T follicular helper cell (primary cell): ENCODE results near the gene ZNF532.

Experiments
- DNase-seq: peaks from one replicate; pipeline ENCODE4 v3.0.0-alpha.2; 2020; ENCODE audit warnings: low read depth

The ZNF532 gene

DNA sequence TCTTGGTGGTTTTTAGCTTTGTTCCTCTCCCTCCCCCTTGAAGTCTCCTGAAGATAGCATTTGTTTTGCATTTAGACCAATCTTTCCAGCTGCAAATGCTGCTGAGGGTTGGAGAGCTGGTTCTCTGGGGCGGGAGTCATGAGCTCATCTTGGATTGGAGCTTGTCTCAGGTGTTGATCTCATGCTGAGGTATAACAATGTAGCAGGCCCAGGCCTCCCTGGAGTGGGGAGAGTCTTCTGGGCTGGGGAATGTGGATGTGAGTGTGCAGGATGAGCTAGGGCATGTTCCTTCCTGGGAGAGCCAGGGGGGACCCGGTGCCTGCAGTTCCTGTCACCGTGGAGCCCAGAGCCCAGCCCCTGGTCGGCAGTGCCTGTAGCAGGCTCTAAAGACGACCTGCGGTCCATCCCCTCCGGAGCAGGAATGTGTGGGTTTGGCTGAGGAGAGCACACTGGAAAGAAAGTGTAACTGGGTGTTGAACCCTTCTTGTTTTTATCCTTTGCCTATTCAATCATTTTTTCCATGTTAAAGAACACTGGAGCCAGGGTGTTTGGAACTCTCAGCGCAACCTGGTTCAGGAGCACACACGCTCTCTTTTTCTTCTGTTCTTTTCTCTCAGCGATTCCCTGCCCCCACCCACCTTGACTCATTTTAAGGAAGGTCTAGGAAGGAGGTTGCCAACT lies 2.7 kb downstream of the ZNF532 start:
- DNase-seq, result no peak

- DNase-seq, result no peak
Observed at GRCh38 chr18:58868440-58868839, 3.8 kb downstream of the ZNF532 start.

DNA sequence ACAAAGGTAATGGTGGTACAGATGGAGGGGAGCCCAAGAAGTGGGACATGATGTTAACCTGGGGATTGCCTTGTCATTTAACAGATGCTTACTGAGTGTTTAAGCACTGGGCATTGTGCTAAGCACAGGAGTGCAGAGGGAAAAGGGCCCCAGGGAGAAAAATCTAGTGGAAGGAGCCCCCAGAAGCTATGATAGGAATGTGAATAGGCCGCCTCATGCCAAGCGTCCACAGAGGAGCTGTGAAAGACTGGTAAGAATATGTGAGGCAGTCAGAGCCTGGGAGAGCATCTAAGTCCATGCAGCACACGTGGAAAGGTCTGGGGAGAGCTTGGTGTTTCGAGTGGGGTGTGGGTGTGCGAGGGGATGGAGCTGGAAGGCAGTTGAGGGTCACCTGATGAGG lies 5.5 kb downstream of the ZNF532 start:
- DNase-seq, result no peak

DNA sequence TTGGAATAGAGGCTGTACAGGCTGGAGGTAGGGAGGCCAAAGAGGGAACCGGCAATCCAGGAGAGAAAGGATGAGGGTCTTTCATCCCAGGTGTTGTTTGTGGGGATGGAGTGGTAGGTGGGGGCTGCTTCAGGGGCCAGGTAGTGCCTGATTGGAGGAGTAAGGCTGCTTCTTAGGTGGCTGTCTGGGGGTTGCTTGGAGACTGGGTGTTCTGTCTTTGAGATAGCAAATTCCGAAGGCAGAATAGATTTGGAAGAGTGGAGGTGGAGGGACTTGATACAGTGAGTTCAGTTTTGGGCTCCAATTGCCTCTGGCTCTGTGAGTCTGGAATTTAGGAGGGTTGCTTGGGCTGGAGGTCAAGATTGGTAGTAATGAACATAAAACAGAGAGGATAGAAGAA lies 5.9 kb downstream of the ZNF532 start:
- no peak for DNase-seq

DNA sequence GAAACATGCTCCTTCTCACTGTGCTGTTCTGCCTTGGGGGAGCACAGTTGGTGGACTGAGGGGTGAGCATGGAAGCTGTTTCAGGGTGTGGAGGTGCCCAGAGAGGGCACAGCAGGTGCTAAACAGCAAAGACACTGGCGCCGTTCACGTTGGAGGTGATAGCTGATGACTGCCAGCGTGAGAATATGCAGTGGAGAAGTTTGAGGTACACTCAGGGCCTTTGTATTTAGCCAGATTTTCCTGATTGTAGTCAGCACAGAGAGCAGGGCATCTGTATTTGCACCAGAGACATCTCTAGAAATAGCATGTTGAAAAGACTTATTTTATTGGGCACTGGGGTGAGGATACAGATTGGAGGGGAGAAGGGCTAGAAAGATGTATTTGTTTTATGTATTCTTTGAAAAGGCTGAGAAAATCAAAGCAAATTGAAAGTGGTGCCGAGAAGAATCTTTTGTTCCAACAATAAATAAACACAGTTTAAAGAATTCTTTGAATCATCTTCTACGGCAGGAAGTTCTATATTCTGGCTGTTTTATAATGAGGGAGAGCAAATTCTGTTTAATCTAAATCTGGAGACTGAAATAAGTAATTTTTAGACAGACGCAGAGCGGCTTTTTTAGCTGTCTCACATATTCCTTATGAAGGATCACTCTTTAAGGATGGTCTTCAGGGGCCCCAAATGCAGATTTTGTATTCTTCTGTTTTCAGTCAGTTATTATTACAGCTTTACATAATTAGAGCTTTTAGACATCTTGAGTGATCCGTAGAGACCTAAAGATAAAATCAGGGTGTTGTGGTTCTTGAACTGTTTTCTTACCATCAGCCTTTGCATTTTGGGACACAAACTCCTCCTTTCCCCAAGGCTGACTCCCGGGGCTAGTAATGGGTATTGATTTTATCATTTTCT lies 7.1 kb downstream of the ZNF532 start:
- DNase-seq, result no peak

DNA sequence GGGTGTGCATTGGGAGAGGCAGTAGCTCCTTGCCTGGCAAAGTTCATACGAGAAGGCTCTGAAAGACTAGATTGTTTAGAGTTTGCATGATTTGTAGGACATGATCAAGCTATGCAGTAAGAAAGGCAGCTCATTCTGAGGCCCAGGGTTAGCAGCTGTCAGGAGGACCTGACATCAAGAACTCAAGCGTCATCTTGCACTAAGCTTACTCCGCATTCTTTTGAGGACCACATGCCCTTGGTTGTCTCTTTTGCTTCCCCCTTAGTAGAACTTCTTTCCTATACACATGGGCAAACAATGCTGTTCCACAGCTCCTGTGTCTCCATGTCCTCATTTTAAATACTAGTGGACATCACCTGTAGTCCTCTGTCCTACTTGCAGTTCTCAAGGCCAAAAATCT lies 14.0 kb downstream of the ZNF532 start:
- DNase-seq, result no peak

GRCh38 chr18:58881477-58881876 lies 16.8 kb downstream of the ZNF532 start:
- no peak for DNase-seq

DNA sequence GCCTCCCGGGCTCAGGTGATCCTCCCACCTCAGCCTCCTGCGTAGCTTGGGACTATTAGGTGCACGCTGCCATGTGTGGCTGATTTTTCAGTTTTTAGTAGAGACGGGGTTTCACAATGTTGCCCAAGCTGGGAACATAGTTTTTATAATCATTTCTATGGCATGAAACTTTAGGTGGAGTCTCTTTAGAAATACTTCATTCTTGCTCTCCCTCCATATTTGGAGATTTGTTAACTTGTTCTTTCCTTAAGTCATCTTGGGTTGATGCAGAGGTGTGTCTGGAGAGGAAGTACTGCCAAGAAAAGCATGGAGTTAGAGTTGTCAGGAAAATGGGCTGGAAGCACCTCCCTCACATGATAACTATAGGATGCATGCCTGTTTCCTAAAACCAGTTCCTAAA lies 17.4 kb downstream of the ZNF532 start:
- no peak for DNase-seq

GRCh38 chr18:58882686-58883085 lies 18.0 kb downstream of the ZNF532 start:
- DNase-seq, result no peak

GRCh38 chr18:58884680-58885079 lies 20.0 kb downstream of the ZNF532 start:
- no peak for DNase-seq

DNA sequence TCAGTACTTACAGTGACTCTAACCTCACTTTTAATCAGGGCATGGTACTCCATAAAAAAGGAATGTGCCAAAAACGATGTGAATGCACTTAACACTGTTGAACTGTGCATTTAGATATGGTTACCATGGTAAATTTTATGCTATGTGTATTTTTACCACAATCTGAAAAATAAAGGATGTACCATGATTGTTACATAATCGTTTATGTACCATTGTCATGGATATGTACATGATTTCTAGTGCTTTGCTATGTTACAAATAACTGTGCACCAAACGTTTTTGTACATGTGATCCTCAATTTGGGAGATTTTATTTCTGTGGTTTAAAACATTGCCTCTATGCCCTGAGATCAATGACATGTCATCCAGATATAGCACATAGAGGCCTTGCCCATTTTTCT lies 21.8 kb downstream of the ZNF532 start:
- DNase-seq, result no peak

GRCh38 chr18:58886864-58887612 lies 22.4 kb downstream of the ZNF532 start:
- DNase-seq, result no peak

DNA sequence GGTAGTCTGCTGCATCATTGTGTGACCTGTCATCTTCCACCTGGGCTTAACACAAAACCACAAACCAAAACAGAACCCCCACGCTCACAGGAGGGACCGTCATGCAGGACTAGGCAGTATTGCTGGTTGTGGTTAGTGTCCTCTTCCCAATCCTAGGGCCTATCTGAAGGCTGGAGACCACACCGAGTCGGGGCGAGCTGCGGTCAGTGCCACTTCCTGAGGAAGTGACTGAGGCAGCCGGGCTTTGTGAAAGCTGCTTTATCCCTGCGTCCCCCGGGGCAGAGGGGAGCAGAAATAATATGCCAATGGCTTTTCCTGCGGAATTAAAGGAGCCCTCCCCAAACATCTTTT lies 22.9 kb downstream of the ZNF532 start:
- DNase-seq, result no peak

DNA sequence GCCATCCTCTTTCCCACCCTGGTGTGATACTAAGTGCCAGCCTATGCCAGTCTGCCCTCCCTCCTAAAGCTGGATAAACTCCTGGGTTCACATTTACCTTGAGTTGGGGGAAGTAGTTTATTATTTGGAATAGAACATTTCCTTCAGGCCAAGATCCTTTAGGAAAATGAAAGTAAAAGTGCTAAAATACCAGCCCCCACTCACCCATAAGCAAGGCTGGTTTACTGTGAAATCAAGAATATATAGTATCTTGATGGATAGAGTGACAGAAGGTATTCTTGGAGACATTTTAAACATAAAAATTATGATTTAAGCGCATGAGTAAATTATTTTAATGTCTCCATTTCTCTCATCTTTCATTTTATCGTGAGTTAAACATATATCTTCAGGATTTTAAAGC lies 27.1 kb downstream of the ZNF532 start:
- no peak for DNase-seq

- DNase-seq, result no peak
Observed at GRCh38 chr18:58892488-58892887, 27.8 kb downstream of the ZNF532 start.

GRCh38 chr18:58893388-58894099 lies 28.9 kb downstream of the ZNF532 start:
- DNase-seq, result no peak

DNA sequence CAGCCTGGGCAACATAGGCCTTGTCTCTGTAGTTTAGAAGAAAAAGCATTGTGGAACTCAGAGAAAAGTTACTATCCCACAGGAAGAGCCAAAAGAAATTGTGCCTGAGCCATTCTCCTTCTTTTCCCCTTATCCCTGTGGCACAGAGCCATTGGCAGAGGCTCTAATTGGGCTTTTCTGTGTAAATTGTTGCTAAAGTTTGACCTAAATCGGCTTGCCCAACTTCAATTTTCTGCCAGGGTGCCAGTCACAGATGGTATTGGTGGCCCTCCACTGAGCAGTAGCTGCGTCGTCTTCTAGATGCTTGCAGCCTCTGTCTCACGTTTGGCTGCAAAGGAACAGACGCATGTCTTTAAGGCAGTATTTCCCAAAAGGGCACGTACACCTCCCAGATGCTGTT lies 30.3 kb downstream of the ZNF532 start:
- DNase-seq, result no peak

- no peak for DNase-seq
Observed at GRCh38 chr18:58895385-58895784, 30.7 kb downstream of the ZNF532 start.

DNA sequence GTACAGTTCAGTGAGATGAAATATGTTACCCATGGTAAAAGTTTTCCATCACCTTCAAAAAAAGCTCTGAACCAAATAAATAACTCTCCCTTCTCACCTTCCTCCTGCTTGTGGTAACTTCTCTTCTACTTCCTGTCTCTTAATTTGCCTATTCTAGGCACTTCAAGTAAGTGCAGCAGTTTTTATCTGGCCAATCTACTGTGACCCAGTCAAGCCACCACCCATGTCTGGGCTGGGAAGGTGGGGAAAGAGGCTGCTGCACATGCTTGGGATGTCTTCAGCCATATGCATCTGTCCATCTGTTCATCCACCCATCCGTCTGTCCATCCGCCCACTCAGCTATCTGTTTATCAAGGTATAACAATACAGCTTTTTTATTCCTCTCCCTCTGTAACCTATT lies 31.6 kb downstream of the ZNF532 start:
- DNase-seq, result no peak

DNA sequence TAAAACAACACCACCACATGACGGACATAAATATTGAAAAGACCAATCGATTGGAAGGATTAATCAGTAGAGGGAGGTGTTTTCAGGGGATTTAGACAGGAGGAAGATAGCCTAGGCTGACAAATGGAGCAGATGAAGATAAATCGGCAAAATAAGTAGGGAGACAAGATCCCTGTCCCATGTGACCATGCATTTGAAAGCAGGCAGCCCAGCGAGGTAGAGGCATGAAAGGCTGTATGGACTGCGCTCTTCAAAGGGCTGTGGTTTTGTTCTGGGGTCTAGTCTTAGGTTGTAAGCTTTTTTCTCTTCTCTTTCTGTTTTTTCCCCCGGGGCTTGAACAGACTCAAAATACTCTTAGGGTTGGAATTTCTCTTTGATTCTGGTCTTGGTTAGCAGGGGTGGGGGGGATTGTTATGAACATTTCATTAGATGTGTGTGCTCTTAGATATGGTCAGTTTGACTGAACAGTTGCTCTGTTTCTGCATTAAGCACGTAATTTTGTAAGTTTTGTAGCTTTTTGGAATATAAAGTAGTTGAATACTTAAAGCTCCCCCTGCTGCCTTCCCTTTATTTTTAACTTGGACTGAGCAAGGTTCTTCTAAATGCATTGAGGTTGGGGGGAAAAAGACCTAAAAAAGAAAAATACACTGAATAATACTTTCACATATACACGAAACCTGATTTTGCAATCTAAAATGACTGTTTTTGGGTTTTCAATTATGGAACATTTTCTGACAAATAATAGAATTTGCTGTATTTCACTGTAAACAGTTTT lies 32.2 kb downstream of the ZNF532 start:
- DNase-seq, result no peak

GRCh38 chr18:58898010-58898799 lies 33.5 kb downstream of the ZNF532 start:
- no peak for DNase-seq
